Gastroesophageal sphincter (tissue), 3 donors: Measurements from ENCODE around the gene PLCB4.

Experiments
- POLR2A ChIP-seq, 2 donors: fragments of 450-650 bp; IDR thresholded peaks; one replicate each; pipeline ENCODE4 v1.6.1; 2017; ENCODE audit warnings: antibody characterized with exemption in 2 of 2, mild to moderate bottlenecking in 2 of 2, moderate library complexity in 1 of 2
- TF ChIP-seq, protein P1 (sequence below), 4 experiments: fragments of 200-600 bp in 2 of 4; fragments of 450-650 bp in 2 of 4; sonication (generic) in 1 of 4; IDR thresholded peaks; one replicate each; pipeline ENCODE4 v1.5.1; 2017 to 2019; ENCODE audit warnings: antibody characterized with exemption in 4 of 4, mild to moderate bottlenecking in 2 of 4, moderate library complexity in 2 of 4

- no peak for TF ChIP-seq POLR2A (IDR thresholded peaks at IDR 0.05)
- TF ChIP-seq, protein P1, sequence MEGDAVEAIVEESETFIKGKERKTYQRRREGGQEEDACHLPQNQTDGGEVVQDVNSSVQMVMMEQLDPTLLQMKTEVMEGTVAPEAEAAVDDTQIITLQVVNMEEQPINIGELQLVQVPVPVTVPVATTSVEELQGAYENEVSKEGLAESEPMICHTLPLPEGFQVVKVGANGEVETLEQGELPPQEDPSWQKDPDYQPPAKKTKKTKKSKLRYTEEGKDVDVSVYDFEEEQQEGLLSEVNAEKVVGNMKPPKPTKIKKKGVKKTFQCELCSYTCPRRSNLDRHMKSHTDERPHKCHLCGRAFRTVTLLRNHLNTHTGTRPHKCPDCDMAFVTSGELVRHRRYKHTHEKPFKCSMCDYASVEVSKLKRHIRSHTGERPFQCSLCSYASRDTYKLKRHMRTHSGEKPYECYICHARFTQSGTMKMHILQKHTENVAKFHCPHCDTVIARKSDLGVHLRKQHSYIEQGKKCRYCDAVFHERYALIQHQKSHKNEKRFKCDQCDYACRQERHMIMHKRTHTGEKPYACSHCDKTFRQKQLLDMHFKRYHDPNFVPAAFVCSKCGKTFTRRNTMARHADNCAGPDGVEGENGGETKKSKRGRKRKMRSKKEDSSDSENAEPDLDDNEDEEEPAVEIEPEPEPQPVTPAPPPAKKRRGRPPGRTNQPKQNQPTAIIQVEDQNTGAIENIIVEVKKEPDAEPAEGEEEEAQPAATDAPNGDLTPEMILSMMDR (IDR thresholded peaks at IDR 0.05) = no peak
Measured at GRCh38 chr20:9306521-9306920, 237.6 kb downstream of the PLCB4 start.
